ENCODE data around the gene C5AR1. TPM values are rescaled to one million over a fixed set of nuclear protein-coding genes. Genes with fewer than 3 reads are reported as not detected.

C5AR1 gene
- total and polyA plus RNA-seq, 9 of the 15 experiments (the other 6 are each of a cell fraction or from before 2014, with no cell fraction given), result 0.06 to 1.6 (median 0.28) TPM; not detected in 3

DNA sequence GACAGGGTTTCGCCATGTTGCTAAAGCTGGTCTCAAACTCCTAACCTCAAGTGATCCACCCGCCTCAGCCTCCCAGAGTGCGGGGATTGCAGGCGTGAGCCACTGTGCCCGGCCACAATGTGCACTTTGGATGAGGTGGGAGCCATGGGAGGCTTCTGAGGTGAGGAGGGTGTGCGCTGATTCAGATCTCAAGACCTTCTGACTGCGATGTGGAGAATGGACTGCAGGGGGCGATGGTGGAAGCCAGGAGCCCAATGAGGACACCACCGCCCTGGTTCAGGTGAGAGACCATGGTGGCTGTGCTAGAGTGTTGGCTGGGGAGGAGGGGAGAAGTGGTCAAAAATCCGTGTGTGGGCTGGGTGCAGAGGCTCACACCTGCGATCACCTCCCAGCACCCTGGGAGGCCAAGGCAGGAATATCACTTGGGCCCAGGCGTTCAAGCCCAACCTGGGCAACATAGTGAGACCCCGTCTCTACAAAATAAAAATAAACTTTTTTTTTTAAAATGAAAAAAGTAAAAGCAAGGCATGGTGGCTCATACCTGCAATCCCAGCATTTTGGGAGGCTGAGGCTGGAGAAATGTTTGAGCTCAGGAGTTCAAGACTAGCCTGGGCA lies 29.4 kb upstream of the C5AR1 start (continued):
- TF ChIP-seq ZNF785 (CRISPR knock-in tag; IDR thresholded peaks at IDR 0.05) (no peak), U2AF2 (optimal IDR thresholded peaks at IDR 0.05; ENCODE audit: low read depth, low read length) (no peak), GABPB1 (CRISPR knock-in tag; IDR thresholded peaks at IDR 0.05) (0 out of 2 replicates have a peak, but pooled peaks have one; percentile 19), ZSCAN29 (IDR thresholded peaks at IDR 0.05) (no peak), SREBF1 (IDR thresholded peaks at IDR 0.05; ENCODE audit: borderline replicate concordance, low read depth, low read length) (no peak), MAFG (tag; conservative IDR thresholded peaks at IDR 0.05) (no peak), NFYB (IDR thresholded peaks at IDR 0.05; ENCODE audit: extremely low read depth, insufficient read length) (no peak), ZNF253 (CRISPR knock-in tag; conservative IDR thresholded peaks at IDR 0.05) (no peak), CBX3 (IDR thresholded peaks at IDR 0.05; ENCODE audit: borderline replicate concordance in 1 of 2, low read length in 2 of 2) (peak in 1 of 2 experiments; percentile 31; a peak in 1 of 3 replicates), CSDE1 (IDR thresholded peaks at IDR 0.05) (no peak), MXI1 (IDR thresholded peaks at IDR 0.05; ENCODE audit: low read depth, low read length) (no peak), PTBP1 (IDR thresholded peaks at IDR 0.05; ENCODE audit: low read depth, low read length) (peak; percentile 76; the same call in 1 of the 2 replicates), PTRF (tag; IDR thresholded peaks at IDR 0.05) (no peak), FOXK1 (CRISPR knock-in tag; IDR thresholded peaks at IDR 0.05; ENCODE audit: borderline replicate concordance) (0 out of 2 replicates have a peak, but pooled peaks have one; percentile 49), BCOR (IDR thresholded peaks at IDR 0.05) (peak; percentile 88), FOXA3 (CRISPR knock-in tag; conservative IDR thresholded peaks at IDR 0.05 in 1 of 2, IDR thresholded peaks at IDR 0.05 in 1 of 2) (no peak), ZNF644 (tag; IDR thresholded peaks at IDR 0.05; ENCODE audit: low read depth) (no peak)
- TF ChIP-seq, protein P1, sequence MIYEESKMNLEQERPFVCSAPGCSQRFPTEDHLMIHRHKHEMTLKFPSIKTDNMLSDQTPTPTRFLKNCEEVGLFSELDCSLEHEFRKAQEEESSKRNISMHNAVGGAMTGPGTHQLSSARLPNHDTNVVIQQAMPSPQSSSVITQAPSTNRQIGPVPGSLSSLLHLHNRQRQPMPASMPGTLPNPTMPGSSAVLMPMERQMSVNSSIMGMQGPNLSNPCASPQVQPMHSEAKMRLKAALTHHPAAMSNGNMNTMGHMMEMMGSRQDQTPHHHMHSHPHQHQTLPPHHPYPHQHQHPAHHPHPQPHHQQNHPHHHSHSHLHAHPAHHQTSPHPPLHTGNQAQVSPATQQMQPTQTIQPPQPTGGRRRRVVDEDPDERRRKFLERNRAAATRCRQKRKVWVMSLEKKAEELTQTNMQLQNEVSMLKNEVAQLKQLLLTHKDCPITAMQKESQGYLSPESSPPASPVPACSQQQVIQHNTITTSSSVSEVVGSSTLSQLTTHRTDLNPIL (CRISPR knock-in tag; IDR thresholded peaks at IDR 0.05), result no peak
- TF ChIP-seq, protein P2, sequence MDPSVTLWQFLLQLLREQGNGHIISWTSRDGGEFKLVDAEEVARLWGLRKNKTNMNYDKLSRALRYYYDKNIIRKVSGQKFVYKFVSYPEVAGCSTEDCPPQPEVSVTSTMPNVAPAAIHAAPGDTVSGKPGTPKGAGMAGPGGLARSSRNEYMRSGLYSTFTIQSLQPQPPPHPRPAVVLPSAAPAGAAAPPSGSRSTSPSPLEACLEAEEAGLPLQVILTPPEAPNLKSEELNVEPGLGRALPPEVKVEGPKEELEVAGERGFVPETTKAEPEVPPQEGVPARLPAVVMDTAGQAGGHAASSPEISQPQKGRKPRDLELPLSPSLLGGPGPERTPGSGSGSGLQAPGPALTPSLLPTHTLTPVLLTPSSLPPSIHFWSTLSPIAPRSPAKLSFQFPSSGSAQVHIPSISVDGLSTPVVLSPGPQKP (CRISPR knock-in tag; IDR thresholded peaks at IDR 0.05), result no peak
- TF ChIP-seq, protein P3, sequence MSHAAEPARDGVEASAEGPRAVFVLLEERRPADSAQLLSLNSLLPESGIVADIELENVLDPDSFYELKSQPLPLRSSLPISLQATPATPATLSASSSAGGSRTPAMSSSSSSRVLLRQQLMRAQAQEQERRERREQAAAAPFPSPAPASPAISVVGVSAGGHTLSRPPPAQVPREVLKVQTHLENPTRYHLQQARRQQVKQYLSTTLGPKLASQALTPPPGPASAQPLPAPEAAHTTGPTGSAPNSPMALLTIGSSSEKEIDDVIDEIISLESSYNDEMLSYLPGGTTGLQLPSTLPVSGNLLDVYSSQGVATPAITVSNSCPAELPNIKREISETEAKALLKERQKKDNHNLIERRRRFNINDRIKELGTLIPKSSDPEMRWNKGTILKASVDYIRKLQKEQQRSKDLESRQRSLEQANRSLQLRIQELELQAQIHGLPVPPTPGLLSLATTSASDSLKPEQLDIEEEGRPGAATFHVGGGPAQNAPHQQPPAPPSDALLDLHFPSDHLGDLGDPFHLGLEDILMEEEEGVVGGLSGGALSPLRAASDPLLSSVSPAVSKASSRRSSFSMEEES (CRISPR knock-in tag; IDR thresholded peaks at IDR 0.05), result no peak
- TF ChIP-seq, protein P4, sequence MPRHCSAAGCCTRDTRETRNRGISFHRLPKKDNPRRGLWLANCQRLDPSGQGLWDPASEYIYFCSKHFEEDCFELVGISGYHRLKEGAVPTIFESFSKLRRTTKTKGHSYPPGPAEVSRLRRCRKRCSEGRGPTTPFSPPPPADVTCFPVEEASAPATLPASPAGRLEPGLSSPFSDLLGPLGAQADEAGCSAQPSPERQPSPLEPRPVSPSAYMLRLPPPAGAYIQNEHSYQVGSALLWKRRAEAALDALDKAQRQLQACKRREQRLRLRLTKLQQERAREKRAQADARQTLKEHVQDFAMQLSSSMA (CRISPR knock-in tag; IDR thresholded peaks at IDR 0.05), result no peak
- TF ChIP-seq, protein P5, sequence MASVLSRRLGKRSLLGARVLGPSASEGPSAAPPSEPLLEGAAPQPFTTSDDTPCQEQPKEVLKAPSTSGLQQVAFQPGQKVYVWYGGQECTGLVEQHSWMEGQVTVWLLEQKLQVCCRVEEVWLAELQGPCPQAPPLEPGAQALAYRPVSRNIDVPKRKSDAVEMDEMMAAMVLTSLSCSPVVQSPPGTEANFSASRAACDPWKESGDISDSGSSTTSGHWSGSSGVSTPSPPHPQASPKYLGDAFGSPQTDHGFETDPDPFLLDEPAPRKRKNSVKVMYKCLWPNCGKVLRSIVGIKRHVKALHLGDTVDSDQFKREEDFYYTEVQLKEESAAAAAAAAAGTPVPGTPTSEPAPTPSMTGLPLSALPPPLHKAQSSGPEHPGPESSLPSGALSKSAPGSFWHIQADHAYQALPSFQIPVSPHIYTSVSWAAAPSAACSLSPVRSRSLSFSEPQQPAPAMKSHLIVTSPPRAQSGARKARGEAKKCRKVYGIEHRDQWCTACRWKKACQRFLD (CRISPR knock-in tag; IDR thresholded peaks at IDR 0.05), result no peak

All from K562 (cell line).